PFSK-1 (cell line): Measurements from ENCODE around the gene RGL2.

Experiments
- POLR2AphosphoS5 ChIP-seq: IDR thresholded peaks from 2 replicates; pipeline ENCODE4 v1.6.1; 2012; ENCODE audit warnings: low read depth, mild to moderate bottlenecking, control low read depth, low read length, moderate library complexity
- REST ChIP-seq, 2 experiments: IDR thresholded peaks; 2 replicates each; pipeline versions ENCODE4 v1.6.1 to v1.8.0; 2011 to 2012; ENCODE audit warnings: low read depth in 2 of 2, low read length in 2 of 2, control low read depth in 1 of 2, inconsistent platforms in 1 of 2, mild to moderate bottlenecking in 1 of 2, moderate library complexity in 1 of 2; ENCODE audit not compliant: insufficient read depth in 1 of 2

DNA sequence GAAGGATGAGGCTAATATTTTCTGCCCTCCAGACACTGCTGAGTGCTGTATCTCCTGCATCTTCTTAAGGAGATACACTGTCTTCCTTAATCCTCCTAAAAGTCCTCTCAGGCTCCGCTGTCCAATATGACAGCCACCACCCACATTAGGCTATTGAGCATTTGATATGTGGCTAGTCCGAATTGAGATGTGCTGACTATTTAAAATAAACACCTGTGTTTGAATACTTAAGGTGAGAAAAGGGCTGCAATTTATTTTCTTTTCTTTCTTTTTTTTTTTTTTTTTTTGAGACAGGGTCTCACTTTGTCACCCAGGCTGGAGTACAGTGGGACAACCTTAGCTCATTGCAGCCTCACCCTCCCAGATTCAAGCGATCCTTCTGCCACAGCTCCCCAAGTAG, 3.1 kb upstream of the RGL2 start:
- TF ChIP-seq POLR2AphosphoS5 (no peak), REST (IDR thresholded peaks at IDR 0.05; ENCODE audit: insufficient read depth in 1 of 2, low read depth in 2 of 2, low read length in 2 of 2) (no peak)
